Chondrocyte (in vitro differentiated cells): ENCODE results near the gene LRRC73. TPM values are rescaled to one million over a fixed set of nuclear protein-coding genes. Genes with fewer than 3 reads are reported as not detected.
A peak's percentile ranks its signal among the peaks of the same experiment; 100 is the strongest.
"Not testable (repeated sequence)": the region's sequence is repeated elsewhere in the genome, so short reads cannot be mapped to it uniquely, and the experiment has no call there.

Experiments used
- DNase-seq: peaks from one replicate; pipeline ENCODE4 v3.0.0; 2021; ENCODE audit warnings: mixed read lengths, low spot score
- H3K27ac Mint-ChIP-seq: one replicate; pipeline ENCODE4 v1.8.0; 2021; ENCODE audit warnings: mild to moderate bottlenecking, moderate library complexity, mixed read lengths; ENCODE audit not compliant: unreplicated experiment
- H3K27me3 Mint-ChIP-seq: 2 replicates; pipeline ENCODE4 v1.8.0; 2021; ENCODE audit warnings: low read depth, mixed read lengths
- H3K36me3 Mint-ChIP-seq: 2 replicates; pipeline ENCODE4 v1.8.0; 2021; ENCODE audit warnings: low read depth, mixed read lengths
- H3K4me1 Mint-ChIP-seq: 2 replicates; pipeline ENCODE4 v1.8.0; 2021; ENCODE audit warnings: low read depth, mild to moderate bottlenecking, mixed read lengths
- H3K4me3 Mint-ChIP-seq: one replicate; pipeline ENCODE4 v1.8.0; 2021; ENCODE audit warnings: mild to moderate bottlenecking, moderate library complexity, mixed read lengths; ENCODE audit not compliant: unreplicated experiment
- H3K9me3 Mint-ChIP-seq: 2 replicates; pipeline ENCODE4 v1.8.0; 2021; ENCODE audit warnings: low read depth, mixed read lengths
- CTCF ChIP-seq: fragments of 200-600 bp; sonication (generic); IDR thresholded peaks from 2 replicates; pipeline ENCODE4 v1.5.0; 2021; ENCODE audit warnings: antibody characterized with exemption, mild to moderate bottlenecking, moderate library complexity
- long read RNA-seq: library from polyadenylated mRNA; stranded (forward); transcript quantifications from one replicate; pipeline ENCODE4 v2.0.0, GENCODE V29; 2021
- total RNA-seq: library from RNA; stranded (reverse); gene quantifications from 3 replicates; pipeline ENCODE4 v1.2.1, GENCODE V29; 2021

LRRC73 gene
- 0.24 to 0.62 TPM (median 0.49 TPM) in 3 replicates for total RNA-seq
- long read RNA-seq, partial matches to known transcripts, result 2 of 3 reads
- long read RNA-seq, other reads (novel, unspliced or antisense), result 1 of 3 reads

GRCh38 chr6:43509984-43510826 is at the start of gene LRRC73:
Gene LRRC73, minus strand, starts transcription at chr6:43510346. Its CDS starts 561 bp downstream, at chr6:43509785.
- Mint-ChIP-seq H3K4me1 (peaks cover 18% of the 10 kb centered on the region), H3K36me3 (peaks cover 20% of the 10 kb centered on the region), H3K27me3 (no peaks in the 10 kb centered on the region), H3K27ac (peak within 1 kb of the TSS; percentile 41), H3K4me3 (peak within 1 kb of the TSS; percentile 70), H3K9me3 (no peaks in the 10 kb centered on the region)
- no peak for TF ChIP-seq CTCF
- no peak for DNase-seq

- no peaks in the 10 kb centered on the region for H3K9me3 Mint-ChIP-seq
- no peak overlapping the region for H3K27ac Mint-ChIP-seq
- H3K4me3 Mint-ChIP-seq, result no peak overlapping the region
- H3K4me1 Mint-ChIP-seq, result no peaks in the 10 kb centered on the region
- no peaks in the 10 kb centered on the region for H3K27me3 Mint-ChIP-seq
- TF ChIP-seq CTCF, result no peak
- H3K36me3 Mint-ChIP-seq, result peaks cover 39% of the 10 kb centered on the region
- no peak for DNase-seq
Measured at GRCh38 chr6:43559328-43559727, 49.2 kb upstream of the LRRC73 start.

GRCh38 chr6:43557620-43558019 is 47.5 kb upstream of the LRRC73 start:
- not testable (repeated sequence) for H3K27me3 Mint-ChIP-seq, H3K27ac Mint-ChIP-seq, H3K4me3 Mint-ChIP-seq, H3K4me1 Mint-ChIP-seq, H3K9me3 Mint-ChIP-seq, DNase-seq
- H3K36me3 Mint-ChIP-seq, result peaks cover 43% of the 10 kb centered on the region

- Mint-ChIP-seq H3K27me3 (no peaks in the 10 kb centered on the region), H3K4me3 (no peak overlapping the region), H3K9me3 (no peaks in the 10 kb centered on the region), H3K4me1 (no peaks in the 10 kb centered on the region), H3K27ac (no peak overlapping the region), H3K36me3 (peaks cover 40% of the 10 kb centered on the region)
- no peak for DNase-seq
- no peak for TF ChIP-seq CTCF
Measured at GRCh38 chr6:43547222-43547621, 37.1 kb upstream of the LRRC73 start.

- Mint-ChIP-seq H3K4me1 (no peaks in the 10 kb centered on the region), H3K27me3 (no peaks in the 10 kb centered on the region), H3K27ac (no peak overlapping the region), H3K36me3 (peaks cover 37% of the 10 kb centered on the region), H3K4me3 (no peak overlapping the region), H3K9me3 (no peaks in the 10 kb centered on the region)
- no peak for DNase-seq
- TF ChIP-seq CTCF, result no peak
Measured at GRCh38 chr6:43544461-43544860, 34.3 kb upstream of the LRRC73 start.
